Stimulated activated CD8-positive, alpha-beta memory T cell treated with anti-CD3 and anti-CD28 coated beads, Interleukin-2, amount 100 ng/mL, for 1 hour (primary cell): ENCODE results near the gene PSG1.
"Not testable (repeated sequence)": the region's sequence is repeated elsewhere in the genome, so short reads cannot be mapped to it uniquely, and the experiment has no call there.

Experiments
- DNase-seq, 2 donors: peaks; one replicate each; pipeline ENCODE4 v3.0.0-alpha.2; 2020; ENCODE audit warnings: low read depth in 2 of 2

The PSG1 gene

GRCh38 chr19:42821306-42821977 is 58.1 kb downstream of the PSG1 start:
- DNase-seq: not testable (repeated sequence)

GRCh38 chr19:42819960-42820650 is 59.4 kb downstream of the PSG1 start:
- not testable (repeated sequence) for DNase-seq

GRCh38 chr19:42816894-42817293 is 62.6 kb downstream of the PSG1 start:
- no peak for DNase-seq
